H1 (cell line): Measurements from ENCODE around the gene RPS6KA5. TPM values are rescaled to one million over a fixed set of nuclear protein-coding genes. Genes with fewer than 3 reads are reported as not detected.

ENCODE experiments used
- BRCA1 ChIP-seq: IDR thresholded peaks from 2 replicates; pipeline ENCODE4 v1.6.1; 2012; ENCODE audit warnings: low read depth, low read length, improper control_type of control experiment
- TBP ChIP-seq: IDR thresholded peaks from 2 replicates; pipeline ENCODE4 v1.6.1; 2011; ENCODE audit warnings: low read depth, low read length, improper control_type of control experiment
- polyA plus RNA-seq, 7 experiments: library from polyadenylated mRNA; depleted of rRNA in 3 of 7; stranded (reverse) in 5 of 7; unstranded in 2 of 7; fragments of >200 nt in 5 of 7; fragments of 200-250 nt in 2 of 7; gene quantifications; 1 replicate in 5 of 7; 2 replicates in 1 of 7; 4 replicates in 1 of 7; pipeline versions ENCODE4 v1.2.1 to v1.2.3, GENCODE V29; 2011 to 2013; ENCODE audit warnings: missing spikeins in 2 of 7, mixed read lengths in 2 of 7
- total RNA-seq: library from RNA; stranded (reverse); fragmentation: NEBNext Ultra II Directional; extraction: Animal tissue kit (Norgen Biotek cat#: 25700); gene quantifications from 2 replicates; pipeline ENCODE4 v1.2.1, GENCODE V29; 2021
- TF ChIP-seq, protein P1 (sequence below): fragments of 300-600 bp; sonication (generic); IDR thresholded peaks from 2 replicates; pipeline ENCODE4 v1.7.1; 2012; ENCODE audit warnings: low read length, moderate library complexity, mild to moderate bottlenecking, inconsistent platforms; ENCODE audit not compliant: insufficient replicate concordance

RPS6KA5 gene
- total and polyA plus RNA-seq, 2 of the 8 experiments (the other 6 are each of a cell fraction or from before 2014, with no cell fraction given): 0.85 to 3.1 TPM

DNA sequence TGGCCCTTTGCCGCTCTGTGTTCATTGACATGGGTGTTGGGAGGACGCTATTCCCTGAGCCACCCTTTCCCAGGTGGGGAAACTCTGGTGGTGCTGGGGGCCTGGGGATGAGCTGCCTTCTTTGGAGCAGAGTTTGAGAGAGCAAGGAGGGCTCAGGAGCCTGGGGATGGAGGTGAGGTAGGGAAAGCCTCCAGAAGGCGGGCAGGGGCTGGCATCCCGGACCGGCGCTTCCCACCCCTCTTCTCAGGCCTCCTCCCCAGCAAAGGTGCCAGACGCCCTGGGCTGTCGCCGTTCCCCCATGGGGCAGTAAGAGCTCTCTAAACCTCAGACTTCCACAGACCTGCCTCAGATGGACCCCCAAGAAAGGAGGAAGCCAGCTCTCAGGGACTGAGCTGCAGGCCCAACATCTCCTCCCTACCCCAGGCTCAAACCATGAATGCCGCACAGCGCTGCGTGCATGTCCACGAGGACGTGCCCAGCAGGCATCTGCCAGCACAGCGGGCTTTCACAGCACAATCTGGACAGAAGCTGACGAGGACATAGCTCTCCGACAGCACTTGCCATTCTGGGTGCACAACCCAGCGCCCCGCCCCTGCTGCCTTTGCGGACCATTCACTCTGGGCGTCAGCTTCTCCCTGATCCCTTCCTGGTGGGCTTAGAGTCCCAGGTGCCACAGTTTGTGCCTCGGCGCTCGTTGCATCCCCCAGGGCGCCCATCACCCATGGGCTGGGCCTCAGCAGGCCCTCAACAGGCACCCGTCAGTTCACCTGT, 229.3 kb downstream of the RPS6KA5 start (continued):
- TF ChIP-seq, protein P1, sequence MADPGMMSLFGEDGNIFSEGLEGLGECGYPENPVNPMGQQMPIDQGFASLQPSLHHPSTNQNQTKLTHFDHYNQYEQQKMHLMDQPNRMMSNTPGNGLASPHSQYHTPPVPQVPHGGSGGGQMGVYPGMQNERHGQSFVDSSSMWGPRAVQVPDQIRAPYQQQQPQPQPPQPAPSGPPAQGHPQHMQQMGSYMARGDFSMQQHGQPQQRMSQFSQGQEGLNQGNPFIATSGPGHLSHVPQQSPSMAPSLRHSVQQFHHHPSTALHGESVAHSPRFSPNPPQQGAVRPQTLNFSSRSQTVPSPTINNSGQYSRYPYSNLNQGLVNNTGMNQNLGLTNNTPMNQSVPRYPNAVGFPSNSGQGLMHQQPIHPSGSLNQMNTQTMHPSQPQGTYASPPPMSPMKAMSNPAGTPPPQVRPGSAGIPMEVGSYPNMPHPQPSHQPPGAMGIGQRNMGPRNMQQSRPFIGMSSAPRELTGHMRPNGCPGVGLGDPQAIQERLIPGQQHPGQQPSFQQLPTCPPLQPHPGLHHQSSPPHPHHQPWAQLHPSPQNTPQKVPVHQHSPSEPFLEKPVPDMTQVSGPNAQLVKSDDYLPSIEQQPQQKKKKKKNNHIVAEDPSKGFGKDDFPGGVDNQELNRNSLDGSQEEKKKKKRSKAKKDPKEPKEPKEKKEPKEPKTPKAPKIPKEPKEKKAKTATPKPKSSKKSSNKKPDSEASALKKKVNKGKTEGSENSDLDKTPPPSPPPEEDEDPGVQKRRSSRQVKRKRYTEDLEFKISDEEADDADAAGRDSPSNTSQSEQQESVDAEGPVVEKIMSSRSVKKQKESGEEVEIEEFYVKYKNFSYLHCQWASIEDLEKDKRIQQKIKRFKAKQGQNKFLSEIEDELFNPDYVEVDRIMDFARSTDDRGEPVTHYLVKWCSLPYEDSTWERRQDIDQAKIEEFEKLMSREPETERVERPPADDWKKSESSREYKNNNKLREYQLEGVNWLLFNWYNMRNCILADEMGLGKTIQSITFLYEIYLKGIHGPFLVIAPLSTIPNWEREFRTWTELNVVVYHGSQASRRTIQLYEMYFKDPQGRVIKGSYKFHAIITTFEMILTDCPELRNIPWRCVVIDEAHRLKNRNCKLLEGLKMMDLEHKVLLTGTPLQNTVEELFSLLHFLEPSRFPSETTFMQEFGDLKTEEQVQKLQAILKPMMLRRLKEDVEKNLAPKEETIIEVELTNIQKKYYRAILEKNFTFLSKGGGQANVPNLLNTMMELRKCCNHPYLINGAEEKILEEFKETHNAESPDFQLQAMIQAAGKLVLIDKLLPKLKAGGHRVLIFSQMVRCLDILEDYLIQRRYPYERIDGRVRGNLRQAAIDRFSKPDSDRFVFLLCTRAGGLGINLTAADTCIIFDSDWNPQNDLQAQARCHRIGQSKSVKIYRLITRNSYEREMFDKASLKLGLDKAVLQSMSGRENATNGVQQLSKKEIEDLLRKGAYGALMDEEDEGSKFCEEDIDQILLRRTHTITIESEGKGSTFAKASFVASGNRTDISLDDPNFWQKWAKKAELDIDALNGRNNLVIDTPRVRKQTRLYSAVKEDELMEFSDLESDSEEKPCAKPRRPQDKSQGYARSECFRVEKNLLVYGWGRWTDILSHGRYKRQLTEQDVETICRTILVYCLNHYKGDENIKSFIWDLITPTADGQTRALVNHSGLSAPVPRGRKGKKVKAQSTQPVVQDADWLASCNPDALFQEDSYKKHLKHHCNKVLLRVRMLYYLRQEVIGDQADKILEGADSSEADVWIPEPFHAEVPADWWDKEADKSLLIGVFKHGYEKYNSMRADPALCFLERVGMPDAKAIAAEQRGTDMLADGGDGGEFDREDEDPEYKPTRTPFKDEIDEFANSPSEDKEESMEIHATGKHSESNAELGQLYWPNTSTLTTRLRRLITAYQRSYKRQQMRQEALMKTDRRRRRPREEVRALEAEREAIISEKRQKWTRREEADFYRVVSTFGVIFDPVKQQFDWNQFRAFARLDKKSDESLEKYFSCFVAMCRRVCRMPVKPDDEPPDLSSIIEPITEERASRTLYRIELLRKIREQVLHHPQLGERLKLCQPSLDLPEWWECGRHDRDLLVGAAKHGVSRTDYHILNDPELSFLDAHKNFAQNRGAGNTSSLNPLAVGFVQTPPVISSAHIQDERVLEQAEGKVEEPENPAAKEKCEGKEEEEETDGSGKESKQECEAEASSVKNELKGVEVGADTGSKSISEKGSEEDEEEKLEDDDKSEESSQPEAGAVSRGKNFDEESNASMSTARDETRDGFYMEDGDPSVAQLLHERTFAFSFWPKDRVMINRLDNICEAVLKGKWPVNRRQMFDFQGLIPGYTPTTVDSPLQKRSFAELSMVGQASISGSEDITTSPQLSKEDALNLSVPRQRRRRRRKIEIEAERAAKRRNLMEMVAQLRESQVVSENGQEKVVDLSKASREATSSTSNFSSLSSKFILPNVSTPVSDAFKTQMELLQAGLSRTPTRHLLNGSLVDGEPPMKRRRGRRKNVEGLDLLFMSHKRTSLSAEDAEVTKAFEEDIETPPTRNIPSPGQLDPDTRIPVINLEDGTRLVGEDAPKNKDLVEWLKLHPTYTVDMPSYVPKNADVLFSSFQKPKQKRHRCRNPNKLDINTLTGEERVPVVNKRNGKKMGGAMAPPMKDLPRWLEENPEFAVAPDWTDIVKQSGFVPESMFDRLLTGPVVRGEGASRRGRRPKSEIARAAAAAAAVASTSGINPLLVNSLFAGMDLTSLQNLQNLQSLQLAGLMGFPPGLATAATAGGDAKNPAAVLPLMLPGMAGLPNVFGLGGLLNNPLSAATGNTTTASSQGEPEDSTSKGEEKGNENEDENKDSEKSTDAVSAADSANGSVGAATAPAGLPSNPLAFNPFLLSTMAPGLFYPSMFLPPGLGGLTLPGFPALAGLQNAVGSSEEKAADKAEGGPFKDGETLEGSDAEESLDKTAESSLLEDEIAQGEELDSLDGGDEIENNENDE: no peak
- TF ChIP-seq BRCA1: no peak
- no peak for TF ChIP-seq TBP
